ENCODE measurements around the gene TBC1D13.

TBC1D13 gene

GRCh38 chr9:128809831-128810230, 22.8 kb downstream of the TBC1D13 start:
- no peak for TF ChIP-seq CTCF (IDR thresholded peaks at IDR 0.05; ENCODE audit: borderline replicate concordance, insufficient read depth, low read depth, low read length)
- no peak overlapping the region for H3K4me3 ChIP-seq (ENCODE audit: low read depth, low read length)

GRCh38 chr9:128810873-128811272, 23.8 kb downstream of the TBC1D13 start:
- TF ChIP-seq CTCF (IDR thresholded peaks at IDR 0.05; ENCODE audit: borderline replicate concordance, insufficient read depth, low read depth, low read length) = no peak
- H3K4me3 ChIP-seq (ENCODE audit: low read depth, low read length) = no peak overlapping the region

GRCh38 chr9:128818099-128818838, 31.2 kb downstream of the TBC1D13 start, which contains the start of gene ENDOG:
Gene ENDOG (plus strand): TSS chr9:128818500. CDS start chr9:128818685, 185 bp downstream.
- H3K4me3 ChIP-seq (ENCODE audit: low read depth, low read length) = peak within 1 kb of the TSS; percentile 58
- TF ChIP-seq CTCF (IDR thresholded peaks at IDR 0.05; ENCODE audit: borderline replicate concordance, insufficient read depth, low read depth, low read length) = peak; percentile 100

- peak overlapping the region; percentile 58 for H3K4me3 ChIP-seq (ENCODE audit: low read depth, low read length)
- TF ChIP-seq CTCF (IDR thresholded peaks at IDR 0.05; ENCODE audit: borderline replicate concordance, insufficient read depth, low read depth, low read length) = no peak
Observed at GRCh38 chr9:128818839-128819715, 32.0 kb downstream of the TBC1D13 start.

- TF ChIP-seq CTCF (IDR thresholded peaks at IDR 0.05; ENCODE audit: borderline replicate concordance, insufficient read depth, low read depth, low read length) = no peak
- H3K4me3 ChIP-seq (ENCODE audit: low read depth, low read length) = no peak overlapping the region
Observed at GRCh38 chr9:128819716-128820664, 32.9 kb downstream of the TBC1D13 start.

GRCh38 chr9:128820665-128821583, 33.9 kb downstream of the TBC1D13 start:
- TF ChIP-seq CTCF (IDR thresholded peaks at IDR 0.05; ENCODE audit: borderline replicate concordance, insufficient read depth, low read depth, low read length) = no peak
- H3K4me3 ChIP-seq (ENCODE audit: low read depth, low read length) = no peak overlapping the region

Data from GM12875 (cell line).